GM08714 (cell line): ENCODE measurements around the gene SUGCT.

Source experiments
- H3K4me3 ChIP-seq: fragments of 200-500 bp; sonication (Bioruptor generic); 2 replicates; pipeline ENCODE4 v1.5.1; 2014; ENCODE audit warnings: mild to moderate bottlenecking, low read length, inconsistent platforms
- ZNF274 ChIP-seq: IDR thresholded peaks from 2 replicates; pipeline ENCODE4 v1.6.1; 2012; ENCODE audit warnings: mild to moderate bottlenecking, low read depth, low read length

SUGCT gene

DNA sequence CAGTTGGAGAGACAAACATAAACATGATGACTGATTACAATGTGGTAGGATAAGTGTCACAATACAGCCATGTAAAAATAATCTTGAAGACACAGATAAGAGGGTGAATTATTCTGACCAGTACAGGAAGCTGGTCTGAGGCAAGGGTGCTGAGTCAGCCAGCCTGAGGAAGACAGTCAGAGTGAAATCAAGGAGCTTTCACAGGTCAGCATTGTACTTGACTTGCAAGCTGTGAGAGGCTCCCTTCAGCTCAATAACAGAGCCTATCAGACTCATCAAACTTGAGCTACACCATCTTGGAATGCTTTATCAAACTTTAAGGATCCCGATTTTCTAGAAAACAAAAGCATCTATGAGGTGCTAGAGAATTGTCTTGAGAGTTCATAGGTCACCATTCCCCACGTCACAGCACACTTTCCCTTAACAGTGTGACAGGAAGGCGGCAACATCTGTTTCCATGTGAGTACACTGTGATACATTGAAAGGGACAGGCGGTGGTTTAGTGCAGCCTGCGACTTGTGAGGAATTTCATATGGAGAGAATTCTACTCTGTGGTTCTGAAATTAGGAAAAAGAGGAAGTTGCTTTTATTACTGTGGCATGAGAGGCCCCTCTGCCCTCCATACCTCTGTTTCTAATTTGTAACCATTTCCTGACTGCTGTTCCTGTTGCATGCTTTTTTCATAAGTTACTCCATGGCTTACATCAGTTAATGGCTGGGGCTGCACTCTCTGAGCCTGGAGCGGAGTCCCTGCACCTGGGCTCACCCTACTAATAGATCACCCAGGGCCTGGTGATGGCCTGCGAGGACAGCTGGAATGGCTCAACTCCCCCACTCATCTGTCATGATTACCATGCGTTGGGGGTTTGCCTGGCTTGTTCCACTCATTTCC lies 417.1 kb downstream of the SUGCT start:
- no peak for TF ChIP-seq ZNF274
- no peak overlapping the region for H3K4me3 ChIP-seq

GRCh38 chr7:40560672-40561071 lies 425.9 kb downstream of the SUGCT start:
- no peak overlapping the region for H3K4me3 ChIP-seq
- no peak for TF ChIP-seq ZNF274

- H3K4me3 ChIP-seq: no peak overlapping the region
- no peak for TF ChIP-seq ZNF274
Measured at GRCh38 chr7:40566879-40567278, 432.1 kb downstream of the SUGCT start.

- H3K4me3 ChIP-seq: no peak overlapping the region
- TF ChIP-seq ZNF274: no peak
Measured at GRCh38 chr7:40569326-40569725, 434.5 kb downstream of the SUGCT start.

DNA sequence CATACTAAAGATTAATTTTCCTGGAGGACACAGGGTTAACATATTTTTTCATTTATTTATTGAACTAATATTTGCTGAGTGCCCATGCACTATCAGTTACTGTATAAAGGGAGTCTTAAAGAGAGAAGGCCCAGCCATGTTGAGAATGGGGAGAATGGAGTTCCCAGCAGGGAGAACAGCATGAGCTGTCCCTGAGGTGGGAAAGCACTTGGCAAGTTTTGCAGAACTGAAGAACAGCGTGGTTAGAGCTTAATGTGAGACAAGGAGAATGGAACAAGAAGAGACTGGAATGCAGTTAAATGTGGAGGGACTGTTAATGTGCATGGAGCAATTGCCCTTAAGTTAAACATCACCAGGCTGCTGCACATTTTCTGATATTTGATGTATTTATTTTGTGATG lies 435.4 kb downstream of the SUGCT start:
- TF ChIP-seq ZNF274: no peak
- H3K4me3 ChIP-seq: no peak overlapping the region

- no peak for TF ChIP-seq ZNF274
- H3K4me3 ChIP-seq: no peak overlapping the region
Measured at GRCh38 chr7:40571796-40572195, 437.0 kb downstream of the SUGCT start.

GRCh38 chr7:40572810-40573465 lies 438.1 kb downstream of the SUGCT start:
- TF ChIP-seq ZNF274: no peak
- no peak overlapping the region for H3K4me3 ChIP-seq

DNA sequence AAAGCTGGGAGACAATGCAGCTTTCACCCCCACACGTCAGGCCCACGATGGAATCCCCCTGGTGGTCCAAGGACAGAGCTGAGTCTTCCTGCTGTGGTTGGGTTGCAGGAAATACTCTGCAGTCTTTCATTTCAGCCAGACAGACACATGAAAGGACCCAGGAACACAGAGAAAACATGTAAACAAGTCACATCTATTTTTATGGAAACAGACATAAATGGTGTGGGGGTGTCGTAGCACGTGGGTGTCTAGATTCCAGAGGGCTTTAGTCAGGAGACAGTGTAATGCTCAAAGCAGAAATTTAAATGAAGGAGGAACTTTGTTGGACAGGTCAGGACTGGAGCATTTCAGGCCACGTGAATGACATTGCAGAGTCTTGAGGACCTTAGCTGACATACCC lies 444.6 kb downstream of the SUGCT start:
- no peak overlapping the region for H3K4me3 ChIP-seq
- TF ChIP-seq ZNF274: no peak

GRCh38 chr7:40580776-40581175 lies 446.0 kb downstream of the SUGCT start:
- TF ChIP-seq ZNF274: no peak
- no peak overlapping the region for H3K4me3 ChIP-seq

GRCh38 chr7:40582539-40582938 lies 447.7 kb downstream of the SUGCT start:
- TF ChIP-seq ZNF274: no peak
- H3K4me3 ChIP-seq: no peak overlapping the region

GRCh38 chr7:40583667-40584444 lies 449.1 kb downstream of the SUGCT start:
- TF ChIP-seq ZNF274: no peak

DNA sequence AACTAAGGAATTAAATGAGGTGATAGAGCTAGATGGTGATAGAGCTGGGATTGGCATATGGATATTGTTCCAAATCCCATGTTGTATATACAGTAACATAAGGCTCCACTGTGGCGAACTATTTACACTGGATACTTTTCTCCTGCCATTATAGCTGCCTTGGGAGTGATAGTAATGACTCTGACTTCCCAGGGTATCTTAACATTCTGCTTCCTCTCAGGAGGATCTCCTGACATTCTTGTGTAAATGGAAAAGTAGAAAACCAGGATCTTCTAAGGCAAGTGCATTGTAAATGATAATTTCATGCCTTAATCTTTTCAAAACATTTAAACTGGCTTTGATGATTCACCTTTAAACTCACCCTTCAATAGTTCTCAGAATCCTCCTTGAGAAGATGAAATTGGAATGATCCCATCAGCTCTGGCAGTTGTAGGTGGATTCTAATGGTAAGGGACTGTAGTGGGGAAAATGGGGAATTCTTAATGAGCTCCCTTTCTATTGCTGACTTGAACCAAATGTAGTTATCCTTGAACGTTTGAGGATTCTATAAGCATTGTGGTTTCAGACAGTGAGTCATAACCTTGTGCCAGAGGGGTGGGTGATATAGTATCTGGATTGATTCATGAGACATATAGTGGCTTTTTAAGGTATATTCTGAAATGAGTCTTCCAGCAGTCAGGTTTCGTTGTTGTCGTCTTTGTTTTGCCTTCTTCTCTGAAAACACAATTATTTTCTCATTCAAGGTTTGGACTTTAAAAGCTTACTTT lies 450.0 kb downstream of the SUGCT start:
- TF ChIP-seq ZNF274: no peak
- H3K4me3 ChIP-seq: no peak overlapping the region

More at GRCh38 chr7:40583667-40584444, 449.1 kb downstream of the SUGCT start:
- no peak overlapping the region for H3K4me3 ChIP-seq

DNA sequence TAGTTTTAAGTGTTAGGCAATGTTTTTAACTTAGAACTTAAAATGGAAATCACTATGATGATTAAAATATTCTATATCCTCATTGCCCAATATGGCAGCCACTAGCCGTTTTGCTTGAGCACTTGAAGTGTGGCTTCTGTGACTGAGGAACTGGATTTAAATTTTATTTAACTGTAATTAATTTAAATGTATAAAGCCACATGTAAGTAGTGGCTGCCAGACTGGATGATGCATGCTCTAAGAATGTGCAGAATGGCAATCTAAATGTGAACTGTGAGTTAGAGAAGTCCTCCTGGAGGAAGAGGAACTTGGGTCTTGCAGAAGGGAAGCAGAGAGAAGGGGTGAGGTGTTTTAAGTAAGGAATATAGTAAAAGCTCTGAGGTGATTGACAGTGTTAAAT lies 451.4 kb downstream of the SUGCT start:
- H3K4me3 ChIP-seq: no peak overlapping the region
- TF ChIP-seq ZNF274: no peak

GRCh38 chr7:40587419-40587818 lies 452.6 kb downstream of the SUGCT start:
- no peak for TF ChIP-seq ZNF274
- H3K4me3 ChIP-seq: no peak overlapping the region
